ENCODE results near the gene LYSMD3.

LYSMD3 gene

DNA sequence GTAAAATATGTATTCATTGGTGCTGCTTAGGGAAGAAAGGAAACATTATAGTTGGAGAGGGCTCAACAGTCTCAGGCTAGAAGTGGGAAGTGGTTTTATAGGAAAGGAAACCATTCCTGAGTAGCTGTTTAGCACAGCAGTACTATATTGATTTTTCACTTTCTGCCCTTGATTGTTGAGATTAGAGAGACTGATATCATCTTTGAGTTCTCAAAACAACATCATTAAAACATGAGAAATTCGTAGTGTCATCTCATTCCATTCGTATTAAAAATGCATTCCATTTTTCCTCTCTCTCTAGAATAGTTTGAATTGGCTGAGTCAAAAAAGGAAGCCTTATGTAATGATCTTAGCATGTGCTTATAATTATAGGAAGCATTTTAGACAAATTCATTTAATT is 40.6 kb downstream of the LYSMD3 start:
- H3K9me3 ChIP-seq (ENCODE audit: low read length), result no peaks in the 10 kb centered on the region
- H3K79me2 ChIP-seq (ENCODE audit: insufficient read depth, low read length), result no peaks in the 10 kb centered on the region
- no peaks in the 10 kb centered on the region for H3K27me3 ChIP-seq (ENCODE audit: insufficient read depth, low read length)
- peaks cover 37% of the 10 kb centered on the region for H3K36me3 ChIP-seq (ENCODE audit: insufficient read depth, low read length)
- no peaks in the 10 kb centered on the region for H3F3A ChIP-seq (ENCODE audit: insufficient read depth, low read length)
- no peak overlapping the region for H3K4me2 ChIP-seq (ENCODE audit: low read length)
- no peak overlapping the region for H3K4me3 ChIP-seq (ENCODE audit: low read depth, low read length, poor library complexity, severe bottlenecking)
- H3K9ac ChIP-seq (ENCODE audit: low read length), result no peak overlapping the region
- no peaks in the 10 kb centered on the region for H4K20me1 ChIP-seq (ENCODE audit: insufficient read depth, low read length)
- H3K9me2 ChIP-seq (ENCODE audit: low read depth, low read length), result no peaks in the 10 kb centered on the region
- no peak overlapping the region for H3K27ac ChIP-seq (ENCODE audit: low read depth, low read length, poor library complexity, severe bottlenecking)
- TF ChIP-seq EZH2 (IDR thresholded peaks at IDR 0.05; ENCODE audit: borderline replicate concordance, low read length), result no peak
- TF ChIP-seq CTCF (IDR thresholded peaks at IDR 0.05; ENCODE audit: low read length), result no peak
- H2AFZ ChIP-seq (ENCODE audit: low read length), result no peak overlapping the region
- H3K4me1 ChIP-seq (ENCODE audit: insufficient read depth, low read length, severe bottlenecking), result no peaks in the 10 kb centered on the region

DNA sequence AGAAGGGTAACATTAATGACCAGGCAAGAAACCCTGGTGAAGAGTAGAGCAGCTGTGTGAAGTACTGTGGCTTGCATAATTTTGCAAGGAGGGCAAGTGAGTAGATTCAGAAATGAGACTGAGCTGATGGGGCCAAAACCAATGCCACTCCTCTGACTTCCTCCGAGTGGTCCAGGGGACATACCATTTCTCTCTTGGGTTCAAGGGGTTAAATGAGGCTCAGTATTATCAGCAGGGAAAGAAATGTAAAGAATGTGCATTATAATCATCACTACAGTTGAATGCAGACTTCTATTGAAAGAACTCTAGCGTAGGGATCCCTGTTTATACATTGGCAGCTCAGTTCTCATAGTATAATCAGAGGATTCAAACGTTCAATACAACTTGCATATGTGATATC is 44.8 kb downstream of the LYSMD3 start:
- Histone ChIP-seq H3K9me2 (ENCODE audit: low read depth, low read length) (no peaks in the 10 kb centered on the region), H3K9me3 (ENCODE audit: low read length) (no peaks in the 10 kb centered on the region), H3K9ac (ENCODE audit: low read length) (no peak overlapping the region), H3F3A (ENCODE audit: insufficient read depth, low read length) (no peaks in the 10 kb centered on the region), H4K20me1 (ENCODE audit: insufficient read depth, low read length) (no peaks in the 10 kb centered on the region), H3K4me3 (ENCODE audit: low read depth, low read length, poor library complexity, severe bottlenecking) (no peak overlapping the region), H3K4me1 (ENCODE audit: insufficient read depth, low read length, severe bottlenecking) (no peaks in the 10 kb centered on the region), H3K4me2 (ENCODE audit: low read length) (no peak overlapping the region), H3K36me3 (ENCODE audit: insufficient read depth, low read length) (peaks cover 19% of the 10 kb centered on the region), H2AFZ (ENCODE audit: low read length) (no peak overlapping the region), H3K79me2 (ENCODE audit: insufficient read depth, low read length) (no peaks in the 10 kb centered on the region), H3K27ac (ENCODE audit: low read depth, low read length, poor library complexity, severe bottlenecking) (no peak overlapping the region), H3K27me3 (ENCODE audit: insufficient read depth, low read length) (no peaks in the 10 kb centered on the region)
- TF ChIP-seq CTCF (IDR thresholded peaks at IDR 0.05; ENCODE audit: low read length) (no peak), EZH2 (IDR thresholded peaks at IDR 0.05; ENCODE audit: borderline replicate concordance, low read length) (no peak)

GRCh38 chr5:90483206-90483605 is 46.2 kb downstream of the LYSMD3 start:
- Histone ChIP-seq H3K9me3 (ENCODE audit: low read length) (no peaks in the 10 kb centered on the region), H3K9me2 (ENCODE audit: low read depth, low read length) (no peaks in the 10 kb centered on the region), H3K36me3 (ENCODE audit: insufficient read depth, low read length) (peaks cover 19% of the 10 kb centered on the region), H3K9ac (ENCODE audit: low read length) (no peak overlapping the region), H3K79me2 (ENCODE audit: insufficient read depth, low read length) (no peaks in the 10 kb centered on the region), H3K4me1 (ENCODE audit: insufficient read depth, low read length, severe bottlenecking) (no peaks in the 10 kb centered on the region), H3K27ac (ENCODE audit: low read depth, low read length, poor library complexity, severe bottlenecking) (no peak overlapping the region), H3K4me2 (ENCODE audit: low read length) (no peak overlapping the region), H3K27me3 (ENCODE audit: insufficient read depth, low read length) (no peaks in the 10 kb centered on the region), H2AFZ (ENCODE audit: low read length) (no peak overlapping the region), H3F3A (ENCODE audit: insufficient read depth, low read length) (no peaks in the 10 kb centered on the region), H3K4me3 (ENCODE audit: low read depth, low read length, poor library complexity, severe bottlenecking) (no peak overlapping the region), H4K20me1 (ENCODE audit: insufficient read depth, low read length) (no peaks in the 10 kb centered on the region)
- TF ChIP-seq CTCF (IDR thresholded peaks at IDR 0.05; ENCODE audit: low read length) (no peak), EZH2 (IDR thresholded peaks at IDR 0.05; ENCODE audit: borderline replicate concordance, low read length) (no peak)
